ENCODE data around the gene UGT2A2. TPM values are rescaled to one million over a fixed set of nuclear protein-coding genes. Genes with fewer than 3 reads are reported as not detected.

The UGT2A2 gene
- total and polyA plus RNA-seq, 4 experiments from 2014 or later: not detected

- Histone ChIP-seq H3K4me3 (ENCODE audit: low read length in 2 of 2) (no peak overlapping the region), H3K36me3 (ENCODE audit: insufficient read depth, low read length) (no peaks in the 10 kb centered on the region), H3K27me3 (ENCODE audit: insufficient read depth, low read length) (no peaks in the 10 kb centered on the region), H3K4me1 (ENCODE audit: insufficient read depth, low read length) (no peaks in the 10 kb centered on the region), H3K27ac (ENCODE audit: low read depth, low read length) (no peak overlapping the region), H3K9me3 (ENCODE audit: control insufficient read depth in 1 of 2, low read length in 2 of 2) (no peaks in the 10 kb centered on the region)
- POLR2A ChIA-PET (ENCODE audit: partially characterized antibody): no interaction called here
- Mint-ChIP-seq H3K9me3 (peaks cover 0 to 10% (median 4%) of the 10 kb centered on the region in 8 donors), H3K36me3 (no peaks in the 10 kb centered on the region), H3K27ac (no peak overlapping the region), H3K4me3 (no peak overlapping the region), H3K27me3 (no peaks in the 10 kb centered on the region), H3K4me1 (no peaks in the 10 kb centered on the region)
- intact Hi-C loops (cut with micrococcal nuclease): no loop called here
- CTCF ChIA-PET (ENCODE audit: partially characterized antibody): interaction anchor here (1.1 kb wide), 1 partner anchor 10 kb away, joined by 3 read pairs; no protein-coding TSS in a partner anchor
- no peak for DNase-seq
Observed at GRCh38 chr4:69610484-69610883, 29.0 kb downstream of the UGT2A2 start.

- Mint-ChIP-seq H3K9me3 (peaks cover 0 to 9% (median 2%) of the 10 kb centered on the region in 8 donors), H3K27me3 (no peaks in the 10 kb centered on the region)
- intact Hi-C loops (cut with micrococcal nuclease): no loop called here
Observed at GRCh38 chr4:69601065-69601464, 38.4 kb downstream of the UGT2A2 start.

GRCh38 chr4:69600013-69600412 is 39.4 kb downstream of the UGT2A2 start:
- CTCF ChIA-PET (ENCODE audit: partially characterized antibody): no interaction called here
- H3K27ac ChIP-seq (ENCODE audit: low read depth, low read length): no peak overlapping the region
- Mint-ChIP-seq H3K4me3 (no peak overlapping the region), H3K27me3 (no peaks in the 10 kb centered on the region), H3K4me1 (no peaks in the 10 kb centered on the region), H3K27ac (no peak overlapping the region), H3K9me3 (peaks cover 0 to 4% (median 1%) of the 10 kb centered on the region in 8 donors), H3K36me3 (no peaks in the 10 kb centered on the region)
- H3K9me3 ChIP-seq (ENCODE audit: control insufficient read depth in 1 of 2, low read length in 2 of 2): no peaks in the 10 kb centered on the region
- intact Hi-C loops (cut with micrococcal nuclease): no loop called here
- H3K4me1 ChIP-seq (ENCODE audit: insufficient read depth, low read length): no peaks in the 10 kb centered on the region
- POLR2A ChIA-PET (ENCODE audit: partially characterized antibody): no interaction called here
- H3K27me3 ChIP-seq (ENCODE audit: insufficient read depth, low read length): no peaks in the 10 kb centered on the region
- H3K4me3 ChIP-seq (ENCODE audit: low read length in 2 of 2): no peak overlapping the region
- H3K36me3 ChIP-seq (ENCODE audit: insufficient read depth, low read length): no peaks in the 10 kb centered on the region
- DNase-seq: no peak

More at GRCh38 chr4:69601065-69601464, 38.4 kb downstream of the UGT2A2 start:
- Histone ChIP-seq H3K27ac (ENCODE audit: low read depth, low read length) (no peak overlapping the region), H3K4me1 (ENCODE audit: insufficient read depth, low read length) (no peaks in the 10 kb centered on the region), H3K27me3 (ENCODE audit: insufficient read depth, low read length) (no peaks in the 10 kb centered on the region), H3K9me3 (ENCODE audit: control insufficient read depth in 1 of 2, low read length in 2 of 2) (no peaks in the 10 kb centered on the region), H3K4me3 (ENCODE audit: low read length in 2 of 2) (no peak overlapping the region), H3K36me3 (ENCODE audit: insufficient read depth, low read length) (no peaks in the 10 kb centered on the region)
- POLR2A ChIA-PET (ENCODE audit: partially characterized antibody): no interaction called here
- no peak for DNase-seq
- Mint-ChIP-seq H3K4me1 (no peaks in the 10 kb centered on the region), H3K36me3 (no peaks in the 10 kb centered on the region), H3K4me3 (no peak overlapping the region), H3K27ac (no peak overlapping the region)
- CTCF ChIA-PET (ENCODE audit: partially characterized antibody): no interaction called here

- no peak overlapping the region for H3K27ac ChIP-seq (ENCODE audit: low read depth, low read length)
- no peaks in the 10 kb centered on the region for H3K36me3 Mint-ChIP-seq
- CTCF ChIA-PET (ENCODE audit: partially characterized antibody): no interaction called here
Observed at GRCh38 chr4:69594382-69594781, 45.1 kb downstream of the UGT2A2 start.

GRCh38 chr4:69591364-69591763 is 48.1 kb downstream of the UGT2A2 start:
- H3K27me3 Mint-ChIP-seq: no peaks in the 10 kb centered on the region
- no peaks in the 10 kb centered on the region for H3K9me3 ChIP-seq (ENCODE audit: control insufficient read depth in 1 of 2, low read length in 2 of 2)
- DNase-seq: no peak
- no peaks in the 10 kb centered on the region for H3K36me3 Mint-ChIP-seq
- H3K4me3 Mint-ChIP-seq: no peak overlapping the region
- no peak overlapping the region for H3K4me3 ChIP-seq (ENCODE audit: low read length in 2 of 2)
- H3K4me1 Mint-ChIP-seq: peaks cover 0 to 1% (median 0%) of the 10 kb centered on the region in 4 donors
- H3K27ac Mint-ChIP-seq: no peak overlapping the region
- H3K9me3 Mint-ChIP-seq: peaks cover 0 to 3% (median 0%) of the 10 kb centered on the region in 8 donors
- intact Hi-C loops (cut with micrococcal nuclease): no loop called here
- H3K27me3 ChIP-seq (ENCODE audit: insufficient read depth, low read length): no peaks in the 10 kb centered on the region
- ChIA-PET CTCF (ENCODE audit: partially characterized antibody) (no interaction called here), POLR2A (ENCODE audit: partially characterized antibody) (no interaction called here)
- no peaks in the 10 kb centered on the region for H3K36me3 ChIP-seq (ENCODE audit: insufficient read depth, low read length)
- no peak overlapping the region for H3K27ac ChIP-seq (ENCODE audit: low read depth, low read length)
- no peaks in the 10 kb centered on the region for H3K4me1 ChIP-seq (ENCODE audit: insufficient read depth, low read length)

More at GRCh38 chr4:69594382-69594781, 45.1 kb downstream of the UGT2A2 start:
- Mint-ChIP-seq H3K4me3 (no peak overlapping the region), H3K4me1 (peaks cover 0 to 1% (median 0%) of the 10 kb centered on the region in 4 donors), H3K27ac (no peak overlapping the region), H3K27me3 (no peaks in the 10 kb centered on the region), H3K9me3 (peaks cover 0 to 3% (median 0%) of the 10 kb centered on the region in 8 donors)
- H3K36me3 ChIP-seq (ENCODE audit: insufficient read depth, low read length): no peaks in the 10 kb centered on the region
- no peak overlapping the region for H3K4me3 ChIP-seq (ENCODE audit: low read length in 2 of 2)
- H3K4me1 ChIP-seq (ENCODE audit: insufficient read depth, low read length): no peaks in the 10 kb centered on the region
- no peaks in the 10 kb centered on the region for H3K27me3 ChIP-seq (ENCODE audit: insufficient read depth, low read length)
- POLR2A ChIA-PET (ENCODE audit: partially characterized antibody): no interaction called here
- intact Hi-C loops (cut with micrococcal nuclease): no loop called here
- no peak for DNase-seq
- no peaks in the 10 kb centered on the region for H3K9me3 ChIP-seq (ENCODE audit: control insufficient read depth in 1 of 2, low read length in 2 of 2)

GRCh38 chr4:69589884-69590283 is 49.6 kb downstream of the UGT2A2 start:
- H3K9me3 Mint-ChIP-seq: peaks cover 0 to 3% (median 0%) of the 10 kb centered on the region in 8 donors
- no peaks in the 10 kb centered on the region for H3K9me3 ChIP-seq (ENCODE audit: control insufficient read depth in 1 of 2, low read length in 2 of 2)
- H3K4me1 Mint-ChIP-seq: peaks cover 0 to 1% (median 0%) of the 10 kb centered on the region in 4 donors
- no peak overlapping the region for H3K4me3 Mint-ChIP-seq
- H3K36me3 ChIP-seq (ENCODE audit: insufficient read depth, low read length): no peaks in the 10 kb centered on the region
- no peak overlapping the region for H3K4me3 ChIP-seq (ENCODE audit: low read length in 2 of 2)
- ChIA-PET CTCF (ENCODE audit: partially characterized antibody) (no interaction called here), POLR2A (ENCODE audit: partially characterized antibody) (no interaction called here)
- intact Hi-C loops (cut with micrococcal nuclease): no loop called here
- no peak for DNase-seq
- H3K27ac Mint-ChIP-seq: no peak overlapping the region
- no peaks in the 10 kb centered on the region for H3K36me3 Mint-ChIP-seq
- H3K27me3 ChIP-seq (ENCODE audit: insufficient read depth, low read length): no peaks in the 10 kb centered on the region
- H3K4me1 ChIP-seq (ENCODE audit: insufficient read depth, low read length): no peaks in the 10 kb centered on the region
- no peak overlapping the region for H3K27ac ChIP-seq (ENCODE audit: low read depth, low read length)
- H3K27me3 Mint-ChIP-seq: no peaks in the 10 kb centered on the region

- Mint-ChIP-seq H3K9me3 (peaks cover 0 to 3% (median 0%) of the 10 kb centered on the region in 8 donors), H3K36me3 (no peaks in the 10 kb centered on the region), H3K27me3 (no peaks in the 10 kb centered on the region), H3K4me1 (no peaks in the 10 kb centered on the region), H3K4me3 (no peak overlapping the region), H3K27ac (no peak overlapping the region)
- CTCF ChIA-PET (ENCODE audit: partially characterized antibody): interaction anchor here (0.6 kb wide), 1 partner anchor 25 kb away, joined by 3 read pairs; no protein-coding TSS in a partner anchor
- intact Hi-C loops (cut with micrococcal nuclease): no loop called here
- POLR2A ChIA-PET (ENCODE audit: partially characterized antibody): no interaction called here
- no peak overlapping the region for H3K27ac ChIP-seq (ENCODE audit: low read depth, low read length)
- H3K4me3 ChIP-seq (ENCODE audit: low read length in 2 of 2): no peak overlapping the region
- H3K9me3 ChIP-seq (ENCODE audit: control insufficient read depth in 1 of 2, low read length in 2 of 2): no peaks in the 10 kb centered on the region
- no peaks in the 10 kb centered on the region for H3K27me3 ChIP-seq (ENCODE audit: insufficient read depth, low read length)
- no peaks in the 10 kb centered on the region for H3K36me3 ChIP-seq (ENCODE audit: insufficient read depth, low read length)
- H3K4me1 ChIP-seq (ENCODE audit: insufficient read depth, low read length): no peaks in the 10 kb centered on the region
- no peak for DNase-seq
Observed at GRCh38 chr4:69584135-69584534, 55.3 kb downstream of the UGT2A2 start.

GRCh38 chr4:69583543-69583942 is 55.9 kb downstream of the UGT2A2 start:
- DNase-seq: no peak
- no peak overlapping the region for H3K4me3 ChIP-seq (ENCODE audit: low read length in 2 of 2)
- H3K27ac Mint-ChIP-seq: no peak overlapping the region
- ChIA-PET POLR2A (ENCODE audit: partially characterized antibody) (no interaction called here), CTCF (ENCODE audit: partially characterized antibody) (interaction anchor here (0.6 kb wide), 1 partner anchor 26 kb away, joined by 3 read pairs; no protein-coding TSS in a partner anchor)
- no peaks in the 10 kb centered on the region for H3K36me3 Mint-ChIP-seq
- H3K9me3 ChIP-seq (ENCODE audit: control insufficient read depth in 1 of 2, low read length in 2 of 2): no peaks in the 10 kb centered on the region
- H3K4me1 ChIP-seq (ENCODE audit: insufficient read depth, low read length): no peaks in the 10 kb centered on the region
- H3K27ac ChIP-seq (ENCODE audit: low read depth, low read length): no peak overlapping the region
- H3K9me3 Mint-ChIP-seq: peaks cover 0 to 3% (median 0%) of the 10 kb centered on the region in 8 donors
- H3K4me1 Mint-ChIP-seq: no peaks in the 10 kb centered on the region
- intact Hi-C loops (cut with micrococcal nuclease): no loop called here
- H3K36me3 ChIP-seq (ENCODE audit: insufficient read depth, low read length): no peaks in the 10 kb centered on the region
- no peaks in the 10 kb centered on the region for H3K27me3 ChIP-seq (ENCODE audit: insufficient read depth, low read length)
- H3K27me3 Mint-ChIP-seq: no peaks in the 10 kb centered on the region
- no peak overlapping the region for H3K4me3 Mint-ChIP-seq
